Breast epithelium (tissue), 4 donors: ENCODE data around the gene SETD3. TPM values are rescaled to one million over a fixed set of nuclear protein-coding genes. Genes with fewer than 3 reads are reported as not detected.

ENCODE experiments used
- DNase-seq, 2 donors: peaks; one replicate each; pipeline ENCODE4 v3.0.0-alpha.2; 2019; ENCODE audit warnings: low spot score in 2 of 2
- H3K27ac ChIP-seq, 2 donors: fragments of 200-600 bp; sonication (generic) in 1 of 2; one replicate each; pipeline ENCODE4 v1.5.1; 2016 to 2019; ENCODE audit warnings: mild to moderate bottlenecking in 1 of 2
- H3K27me3 ChIP-seq, 2 donors: fragments of 200-600 bp; sonication (generic) in 1 of 2; one replicate each; pipeline versions ENCODE4 v1.5.1 to v1.6.0; 2017 to 2019; ENCODE audit warnings: control low read depth in 1 of 2, mild to moderate bottlenecking in 1 of 2
- H3K36me3 ChIP-seq: fragments of 200-600 bp; one replicate; pipeline ENCODE4 v1.5.1; 2019
- H3K4me1 ChIP-seq, 2 donors: fragments of 200-600 bp; sonication (generic); one replicate each; pipeline ENCODE4 v1.5.1; 2016 to 2019; ENCODE audit warnings: control low read depth in 1 of 2
- H3K4me3 ChIP-seq, 3 donors: fragments of 200-600 bp; sonication (generic); 1 replicate in 2 of 3; 2 replicates in 1 of 3; pipeline ENCODE4 v1.5.1; 2016 to 2019; ENCODE audit warnings: mild to moderate bottlenecking in 3 of 3, moderate library complexity in 2 of 3
- H3K9me3 ChIP-seq, 2 donors: fragments of 200-600 bp; sonication (generic) in 1 of 2; one replicate each; pipeline ENCODE4 v1.5.1; 2016 to 2019; ENCODE audit warnings: control low read depth in 1 of 2
- POLR2A ChIP-seq: fragments of 450-650 bp; IDR thresholded peaks from one replicate; pipeline ENCODE4 v1.6.1; 2016; ENCODE audit warnings: antibody characterized with exemption, mild to moderate bottlenecking, moderate library complexity
- POLR2AphosphoS5 ChIP-seq, 3 donors: sonication (generic); formaldehyde crosslinking; IDR thresholded peaks; one replicate each; pipeline ENCODE4 v1.6.1; 2017; ENCODE audit warnings: antibody characterized with exemption in 3 of 3
- intact Hi-C: fragments of 100-400 bp; cut with DNase I; formaldehyde crosslinking; loops from one replicate; pipeline ENCODE4 v1.15.1; 2023; ENCODE audit warnings: low total_unique reads
- total RNA-seq, 3 donors: library from RNA; depleted of rRNA; stranded (reverse); fragments of >200 nt; gene quantifications; one replicate each; pipeline ENCODE4 v1.1.0, GENCODE V29; 2016
- TF ChIP-seq, protein P1 (sequence below), 3 donors: fragments of 450-650 bp; IDR thresholded peaks; one replicate each; pipeline ENCODE4 v1.5.1; 2016 to 2017; ENCODE audit warnings: antibody characterized with exemption in 3 of 3, mild to moderate bottlenecking in 3 of 3, moderate library complexity in 3 of 3

SETD3 gene
- total RNA-seq, 3 donors from 2014 or later: 79.0 to 101 (median 89.9) TPM

DNA sequence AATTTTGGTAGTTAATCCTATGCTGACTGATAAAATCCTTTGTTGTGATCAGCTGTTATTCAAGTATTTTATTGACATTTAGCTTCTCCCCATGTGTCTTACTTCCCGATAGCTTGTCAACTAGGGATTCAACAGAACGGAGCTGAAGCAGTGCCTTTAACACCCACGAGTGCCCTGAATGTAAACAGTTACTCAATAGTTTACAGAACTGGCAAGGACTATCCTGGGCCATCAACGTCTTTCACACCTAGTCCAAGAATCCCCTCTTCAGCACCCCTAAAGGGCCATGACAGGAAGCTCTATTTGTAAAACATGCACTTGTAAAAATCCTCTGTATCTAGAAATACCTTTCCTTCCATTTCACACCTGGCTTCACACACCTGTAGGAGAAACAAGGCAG, 45.3 kb downstream of the SETD3 start:
- Histone ChIP-seq H3K27me3 (no peaks in the 10 kb centered on the region), H3K4me1 (no peaks in the 10 kb centered on the region), H3K9me3 (no peaks in the 10 kb centered on the region), H3K27ac (no peak overlapping the region), H3K36me3 (no peaks in the 10 kb centered on the region), H3K4me3 (no peak overlapping the region)
- intact Hi-C loops: loop anchor here (5.0 kb wide), 2 partner anchors 303 to 1738 kb away; no protein-coding TSS in a partner anchor
- DNase-seq: no peak
- no peak for TF ChIP-seq POLR2A
- no peak for TF ChIP-seq POLR2AphosphoS5 (IDR thresholded peaks at IDR 0.05)
- TF ChIP-seq, protein P1, sequence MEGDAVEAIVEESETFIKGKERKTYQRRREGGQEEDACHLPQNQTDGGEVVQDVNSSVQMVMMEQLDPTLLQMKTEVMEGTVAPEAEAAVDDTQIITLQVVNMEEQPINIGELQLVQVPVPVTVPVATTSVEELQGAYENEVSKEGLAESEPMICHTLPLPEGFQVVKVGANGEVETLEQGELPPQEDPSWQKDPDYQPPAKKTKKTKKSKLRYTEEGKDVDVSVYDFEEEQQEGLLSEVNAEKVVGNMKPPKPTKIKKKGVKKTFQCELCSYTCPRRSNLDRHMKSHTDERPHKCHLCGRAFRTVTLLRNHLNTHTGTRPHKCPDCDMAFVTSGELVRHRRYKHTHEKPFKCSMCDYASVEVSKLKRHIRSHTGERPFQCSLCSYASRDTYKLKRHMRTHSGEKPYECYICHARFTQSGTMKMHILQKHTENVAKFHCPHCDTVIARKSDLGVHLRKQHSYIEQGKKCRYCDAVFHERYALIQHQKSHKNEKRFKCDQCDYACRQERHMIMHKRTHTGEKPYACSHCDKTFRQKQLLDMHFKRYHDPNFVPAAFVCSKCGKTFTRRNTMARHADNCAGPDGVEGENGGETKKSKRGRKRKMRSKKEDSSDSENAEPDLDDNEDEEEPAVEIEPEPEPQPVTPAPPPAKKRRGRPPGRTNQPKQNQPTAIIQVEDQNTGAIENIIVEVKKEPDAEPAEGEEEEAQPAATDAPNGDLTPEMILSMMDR (IDR thresholded peaks at IDR 0.05): no peak

DNA sequence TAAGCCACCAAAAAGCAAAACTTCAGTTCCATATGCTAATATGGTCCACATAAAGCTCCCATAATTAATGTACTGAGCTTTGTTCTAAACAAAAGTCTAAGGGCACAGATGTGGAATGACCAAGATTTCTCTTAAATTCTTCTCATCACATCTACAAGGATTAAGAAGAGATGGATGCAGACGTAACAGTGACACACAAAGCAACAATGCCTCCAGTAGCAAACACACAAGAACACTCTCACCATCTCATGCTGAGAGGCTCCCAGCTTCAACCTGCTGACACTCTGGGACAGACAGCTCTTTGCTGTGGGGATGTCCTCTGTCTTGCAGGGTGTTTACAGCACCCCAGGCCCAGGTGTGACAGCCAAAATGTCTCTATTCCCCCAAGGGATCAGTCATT, 48.2 kb downstream of the SETD3 start:
- Histone ChIP-seq H3K4me3 (no peak overlapping the region), H3K9me3 (peaks cover 0 to 5% of the 10 kb centered on the region in 2 donors), H3K4me1 (no peaks in the 10 kb centered on the region), H3K36me3 (no peaks in the 10 kb centered on the region), H3K27ac (no peak overlapping the region), H3K27me3 (no peaks in the 10 kb centered on the region)
- DNase-seq: no peak
- no peak for TF ChIP-seq POLR2A
- TF ChIP-seq, protein P1 (IDR thresholded peaks at IDR 0.05): no peak
- TF ChIP-seq POLR2AphosphoS5 (IDR thresholded peaks at IDR 0.05): no peak
- intact Hi-C loops: no loop called here

DNA sequence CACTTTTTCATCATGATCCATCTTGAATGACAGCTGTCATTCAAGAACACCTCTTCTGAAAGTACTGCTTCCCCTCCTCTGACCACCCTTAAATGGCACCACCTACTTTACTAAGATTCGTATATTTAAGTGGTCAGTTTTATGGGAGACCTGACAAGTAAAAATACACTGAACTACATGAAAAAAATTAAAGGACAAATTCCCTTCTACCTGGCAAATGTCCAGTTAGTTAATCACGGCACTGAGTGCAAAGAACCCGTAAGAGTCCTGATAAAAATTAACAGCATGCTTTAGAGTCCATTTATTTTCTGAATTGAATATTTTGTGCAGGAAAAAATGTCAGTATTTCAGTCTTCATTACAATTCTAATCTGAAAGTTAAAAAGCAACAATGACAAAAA, 48.7 kb downstream of the SETD3 start:
- Histone ChIP-seq H3K36me3 (no peaks in the 10 kb centered on the region), H3K4me3 (no peak overlapping the region), H3K27ac (no peak overlapping the region), H3K4me1 (no peaks in the 10 kb centered on the region), H3K27me3 (no peaks in the 10 kb centered on the region), H3K9me3 (peaks cover 0 to 5% of the 10 kb centered on the region in 2 donors)
- no peak for DNase-seq
- intact Hi-C loops: no loop called here
- no peak for TF ChIP-seq POLR2AphosphoS5 (IDR thresholded peaks at IDR 0.05)
- TF ChIP-seq, protein P1 (IDR thresholded peaks at IDR 0.05): no peak
- TF ChIP-seq POLR2A: no peak

DNA sequence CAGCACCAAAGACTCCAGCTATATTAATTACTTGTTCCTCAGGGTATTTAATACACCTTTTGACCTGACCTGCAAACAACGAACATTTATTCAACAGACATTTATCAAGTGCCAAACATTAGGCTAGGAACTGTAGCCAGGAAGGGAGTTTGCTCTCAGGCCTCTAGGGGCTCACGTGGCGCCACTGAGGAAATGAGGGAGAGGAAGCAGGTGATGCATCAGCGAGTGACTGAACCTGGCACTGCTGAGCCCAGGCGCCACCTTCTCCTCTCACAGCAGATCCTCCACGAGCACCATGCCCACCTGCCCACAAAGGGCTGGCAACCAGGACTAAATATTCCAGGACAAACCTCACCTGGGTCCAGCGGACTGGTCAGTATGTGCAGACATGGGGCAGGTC, 50.2 kb downstream of the SETD3 start:
- Histone ChIP-seq H3K9me3 (peaks cover 0 to 5% of the 10 kb centered on the region in 2 donors), H3K27ac (no peak overlapping the region), H3K36me3 (no peaks in the 10 kb centered on the region), H3K4me3 (no peak overlapping the region), H3K4me1 (peaks cover 0 to under 1% of the 10 kb centered on the region in 2 donors), H3K27me3 (no peaks in the 10 kb centered on the region)
- intact Hi-C loops: no loop called here
- TF ChIP-seq POLR2AphosphoS5 (IDR thresholded peaks at IDR 0.05) (no peak), POLR2A (no peak)
- TF ChIP-seq, protein P1 (IDR thresholded peaks at IDR 0.05): peak in 2 of 3 donors; percentile 14 to 28
- peak in 1 of 2 donors; percentile 60 for DNase-seq

DNA sequence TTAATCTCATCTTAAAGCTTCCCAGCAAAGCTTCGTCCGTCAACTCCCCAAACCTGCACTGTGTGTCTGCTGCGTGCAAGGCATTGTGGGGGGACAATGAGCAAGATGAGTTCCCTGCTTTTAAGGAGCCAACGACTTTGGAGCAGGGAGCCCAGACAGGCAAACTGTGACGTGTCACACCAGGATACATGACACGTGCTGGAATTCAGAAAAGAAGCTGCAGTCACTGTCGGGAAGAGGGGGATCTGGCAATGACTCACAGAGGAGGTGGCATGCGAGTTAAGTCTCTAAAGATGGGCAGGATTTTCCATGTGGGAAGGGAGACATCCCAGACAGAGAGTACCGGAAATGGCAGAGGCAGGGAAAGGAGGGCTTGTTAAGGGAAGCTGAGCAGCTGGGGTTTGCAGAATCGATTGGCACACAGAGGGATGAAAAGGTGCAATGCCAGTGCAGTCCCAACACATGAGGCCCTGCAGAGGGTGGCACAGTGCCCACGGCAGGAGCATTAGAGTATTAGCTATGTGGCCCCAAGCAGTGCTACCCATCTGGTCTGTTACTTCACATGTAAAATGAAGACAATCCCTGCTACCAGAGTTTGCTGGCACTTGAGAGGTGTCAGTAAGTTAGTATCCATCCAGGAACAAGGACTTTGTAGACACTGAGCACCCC, 52.9 kb downstream of the SETD3 start:
- TF ChIP-seq POLR2A (no peak), POLR2AphosphoS5 (IDR thresholded peaks at IDR 0.05) (no peak)
- TF ChIP-seq, protein P1 (IDR thresholded peaks at IDR 0.05): no peak
- H3K27me3 ChIP-seq: no peaks in the 10 kb centered on the region
- intact Hi-C loops: no loop called here
- no peaks in the 10 kb centered on the region for H3K36me3 ChIP-seq
- no peak overlapping the region for H3K27ac ChIP-seq
- peaks cover 0 to 5% of the 10 kb centered on the region in 2 donors for H3K9me3 ChIP-seq
- no peak overlapping the region for H3K4me3 ChIP-seq
- H3K4me1 ChIP-seq: peaks cover 0 to 9% of the 10 kb centered on the region in 2 donors
- DNase-seq: no peak
